ENCODE data around the gene NR6A1.

GRCh38 chr9:124764774-124765438 lies 6.2 kb downstream of the NR6A1 start:
- TF ChIP-seq, protein P1, sequence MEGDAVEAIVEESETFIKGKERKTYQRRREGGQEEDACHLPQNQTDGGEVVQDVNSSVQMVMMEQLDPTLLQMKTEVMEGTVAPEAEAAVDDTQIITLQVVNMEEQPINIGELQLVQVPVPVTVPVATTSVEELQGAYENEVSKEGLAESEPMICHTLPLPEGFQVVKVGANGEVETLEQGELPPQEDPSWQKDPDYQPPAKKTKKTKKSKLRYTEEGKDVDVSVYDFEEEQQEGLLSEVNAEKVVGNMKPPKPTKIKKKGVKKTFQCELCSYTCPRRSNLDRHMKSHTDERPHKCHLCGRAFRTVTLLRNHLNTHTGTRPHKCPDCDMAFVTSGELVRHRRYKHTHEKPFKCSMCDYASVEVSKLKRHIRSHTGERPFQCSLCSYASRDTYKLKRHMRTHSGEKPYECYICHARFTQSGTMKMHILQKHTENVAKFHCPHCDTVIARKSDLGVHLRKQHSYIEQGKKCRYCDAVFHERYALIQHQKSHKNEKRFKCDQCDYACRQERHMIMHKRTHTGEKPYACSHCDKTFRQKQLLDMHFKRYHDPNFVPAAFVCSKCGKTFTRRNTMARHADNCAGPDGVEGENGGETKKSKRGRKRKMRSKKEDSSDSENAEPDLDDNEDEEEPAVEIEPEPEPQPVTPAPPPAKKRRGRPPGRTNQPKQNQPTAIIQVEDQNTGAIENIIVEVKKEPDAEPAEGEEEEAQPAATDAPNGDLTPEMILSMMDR (IDR thresholded peaks at IDR 0.05), result peak in 4 of 6 experiments; percentile 12 to 29 (median 16)
- TF ChIP-seq POLR2A (IDR thresholded peaks at IDR 0.05), result no peak
- TF ChIP-seq POLR2AphosphoS5 (IDR thresholded peaks at IDR 0.05), result no peak
- no peak for TF ChIP-seq EP300 (IDR thresholded peaks at IDR 0.05)
